Loucy (cell line): ENCODE measurements around the gene CDHR2.

Experiments
- H2AFZ ChIP-seq: fragments of 200-600 bp; sonication (generic); 2 replicates; pipeline ENCODE4 v1.6.0; 2016; ENCODE audit warnings: antibody characterized with exemption, mild to moderate bottlenecking, low read length, moderate library complexity
- H3F3A ChIP-seq: fragments of 200-600 bp; 2 replicates; pipeline ENCODE4 v1.6.0; 2016; ENCODE audit warnings: antibody characterized with exemption, low read depth, mild to moderate bottlenecking
- H3K27me3 ChIP-seq: fragments of 200-600 bp; sonication (generic); 2 replicates; pipeline ENCODE4 v1.6.1; 2014; ENCODE audit warnings: low read length, mild to moderate bottlenecking; ENCODE audit not compliant: insufficient read depth, poor library complexity, severe bottlenecking
- H3K36me3 ChIP-seq: fragments of 200-600 bp; sonication (generic); 2 replicates; pipeline ENCODE4 v1.6.1; 2016; ENCODE audit warnings: low read length; ENCODE audit not compliant: insufficient read depth
- H3K4me1 ChIP-seq: fragments of 200-600 bp; sonication (generic); 2 replicates; pipeline ENCODE4 v1.5.1; 2014; ENCODE audit warnings: low read length, mild to moderate bottlenecking; ENCODE audit not compliant: insufficient read depth, poor library complexity, severe bottlenecking
- H3K4me2 ChIP-seq: fragments of 200-600 bp; sonication (generic); 2 replicates; pipeline ENCODE4 v1.6.0; 2014; ENCODE audit warnings: antibody characterized with exemption, low read length, low read depth, mild to moderate bottlenecking; ENCODE audit not compliant: poor library complexity, severe bottlenecking
- H3K4me3 ChIP-seq: fragments of 200-600 bp; sonication (generic); 2 replicates; pipeline ENCODE4 v1.5.1; 2014; ENCODE audit warnings: low read length, mild to moderate bottlenecking, mixed read lengths; ENCODE audit not compliant: poor library complexity, severe bottlenecking
- H3K79me2 ChIP-seq: fragments of 200-600 bp; sonication (generic); 2 replicates; pipeline ENCODE4 v1.6.1; 2014; ENCODE audit warnings: low read length; ENCODE audit not compliant: insufficient read depth
- H3K9ac ChIP-seq: fragments of 200-600 bp; sonication (generic); 2 replicates; pipeline ENCODE4 v1.6.0; 2014; ENCODE audit warnings: mild to moderate bottlenecking, low read depth, low read length, moderate library complexity; ENCODE audit not compliant: poor library complexity, severe bottlenecking
- H3K9me2 ChIP-seq: fragments of 200-600 bp; sonication (generic); replicated peaks from 2 replicates; pipeline ENCODE4 v1.6.1; 2016; ENCODE audit warnings: low read depth, low read length, mixed read lengths
- H3K9me3 ChIP-seq: fragments of 200-600 bp; sonication (generic); 2 replicates; pipeline ENCODE4 v1.6.1; 2014; ENCODE audit warnings: mild to moderate bottlenecking, antibody characterized with exemption, low read length, low read depth; ENCODE audit not compliant: insufficient read depth
- H4K20me1 ChIP-seq: fragments of 200-600 bp; sonication (generic); 2 replicates; pipeline ENCODE4 v1.6.0; 2014; ENCODE audit warnings: antibody characterized with exemption, low read length, mild to moderate bottlenecking; ENCODE audit not compliant: insufficient read depth, poor library complexity, severe bottlenecking
- EZH2phosphoT487 ChIP-seq: fragments of 200-600 bp; IDR thresholded peaks from 2 replicates; pipeline ENCODE4 v1.6.1; 2018; ENCODE audit warnings: antibody characterized with exemption, mild to moderate bottlenecking, moderate library complexity, borderline replicate concordance
- TF ChIP-seq, protein P1 (sequence below): fragments of 200-600 bp; sonication (generic); conservative IDR thresholded peaks from 2 replicates; pipeline ENCODE4 v1.5.1; 2014; ENCODE audit warnings: mild to moderate bottlenecking, antibody characterized with exemption, low read length

Gene CDHR2

DNA sequence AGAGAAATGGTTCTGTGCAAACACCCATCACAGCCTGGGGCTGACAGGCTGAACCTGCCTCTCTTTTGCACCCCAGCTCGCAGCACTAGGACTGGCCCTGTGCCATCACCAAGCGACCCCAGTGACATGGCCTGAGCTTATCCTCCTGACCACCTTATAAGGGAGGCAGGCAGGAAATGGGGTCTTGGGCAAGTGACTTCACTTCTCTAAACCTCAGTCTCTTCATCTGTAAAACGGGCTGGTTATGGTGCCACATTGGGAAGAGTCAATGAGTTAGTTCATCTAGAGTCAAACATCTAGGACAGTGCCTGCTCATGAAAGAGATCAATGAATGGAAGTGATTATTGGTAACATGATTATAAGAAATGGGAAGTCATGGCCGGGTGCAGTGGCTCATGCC, 75.0 kb downstream of the CDHR2 start:
- no peak for TF ChIP-seq EZH2phosphoT487
- TF ChIP-seq, protein P1, sequence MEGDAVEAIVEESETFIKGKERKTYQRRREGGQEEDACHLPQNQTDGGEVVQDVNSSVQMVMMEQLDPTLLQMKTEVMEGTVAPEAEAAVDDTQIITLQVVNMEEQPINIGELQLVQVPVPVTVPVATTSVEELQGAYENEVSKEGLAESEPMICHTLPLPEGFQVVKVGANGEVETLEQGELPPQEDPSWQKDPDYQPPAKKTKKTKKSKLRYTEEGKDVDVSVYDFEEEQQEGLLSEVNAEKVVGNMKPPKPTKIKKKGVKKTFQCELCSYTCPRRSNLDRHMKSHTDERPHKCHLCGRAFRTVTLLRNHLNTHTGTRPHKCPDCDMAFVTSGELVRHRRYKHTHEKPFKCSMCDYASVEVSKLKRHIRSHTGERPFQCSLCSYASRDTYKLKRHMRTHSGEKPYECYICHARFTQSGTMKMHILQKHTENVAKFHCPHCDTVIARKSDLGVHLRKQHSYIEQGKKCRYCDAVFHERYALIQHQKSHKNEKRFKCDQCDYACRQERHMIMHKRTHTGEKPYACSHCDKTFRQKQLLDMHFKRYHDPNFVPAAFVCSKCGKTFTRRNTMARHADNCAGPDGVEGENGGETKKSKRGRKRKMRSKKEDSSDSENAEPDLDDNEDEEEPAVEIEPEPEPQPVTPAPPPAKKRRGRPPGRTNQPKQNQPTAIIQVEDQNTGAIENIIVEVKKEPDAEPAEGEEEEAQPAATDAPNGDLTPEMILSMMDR: no peak
- Histone ChIP-seq H3K36me3 (no peaks in the 10 kb centered on the region), H3K79me2 (no peaks in the 10 kb centered on the region), H3K4me3 (no peak overlapping the region), H2AFZ (no peak overlapping the region), H3K9me2 (no peaks in the 10 kb centered on the region), H4K20me1 (no peaks in the 10 kb centered on the region), H3K9me3 (no peaks in the 10 kb centered on the region), H3K9ac (no peak overlapping the region), H3F3A (no peaks in the 10 kb centered on the region), H3K4me1 (no peaks in the 10 kb centered on the region), H3K27me3 (no peaks in the 10 kb centered on the region), H3K4me2 (no peak overlapping the region)

DNA sequence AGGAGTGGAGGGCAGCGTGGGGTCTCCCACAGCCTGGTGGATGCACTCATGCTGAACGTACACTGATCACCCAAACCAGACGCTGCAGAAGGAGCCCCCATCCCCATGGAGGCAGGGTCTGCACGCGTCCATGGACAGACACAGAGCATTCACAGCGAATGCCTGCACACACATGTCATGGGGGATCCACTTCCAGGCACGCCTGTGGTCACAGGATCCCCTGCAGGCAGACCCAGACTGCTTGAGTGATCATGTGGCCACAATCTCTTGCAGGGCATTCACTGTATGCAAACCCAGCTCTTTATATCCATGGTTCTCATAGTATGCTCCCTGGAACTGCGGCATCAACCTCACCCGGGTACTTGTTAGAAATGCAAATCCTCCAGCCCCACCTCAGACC, 75.8 kb downstream of the CDHR2 start:
- Histone ChIP-seq H2AFZ (no peak overlapping the region), H3K4me2 (no peak overlapping the region), H3F3A (no peaks in the 10 kb centered on the region), H3K4me3 (no peak overlapping the region), H3K9me3 (no peaks in the 10 kb centered on the region), H3K79me2 (no peaks in the 10 kb centered on the region), H4K20me1 (no peaks in the 10 kb centered on the region), H3K9me2 (no peaks in the 10 kb centered on the region), H3K36me3 (no peaks in the 10 kb centered on the region), H3K27me3 (no peaks in the 10 kb centered on the region), H3K4me1 (no peaks in the 10 kb centered on the region), H3K9ac (no peak overlapping the region)
- TF ChIP-seq EZH2phosphoT487: no peak
- TF ChIP-seq, protein P1: no peak

DNA sequence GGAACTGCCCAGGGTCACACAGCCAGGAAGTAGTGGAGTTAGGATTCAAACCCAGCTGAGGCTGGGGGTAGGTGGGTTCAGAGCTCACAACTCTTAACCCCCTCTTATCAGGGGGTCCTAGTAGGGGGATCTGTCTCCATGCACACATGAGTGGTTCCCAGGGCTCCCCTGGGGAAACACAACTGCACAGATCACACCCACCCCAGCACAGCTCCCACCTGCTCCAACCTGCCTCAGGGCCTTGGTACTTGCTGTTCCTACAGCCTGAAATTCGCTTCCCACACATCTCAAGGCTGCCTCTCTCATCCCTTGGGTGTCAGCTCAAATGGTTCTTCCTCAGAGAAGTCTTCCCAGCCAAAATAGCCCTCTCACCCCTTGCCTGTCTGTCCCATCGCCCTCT, 76.4 kb downstream of the CDHR2 start:
- no peaks in the 10 kb centered on the region for H3K79me2 ChIP-seq
- H3K27me3 ChIP-seq: no peaks in the 10 kb centered on the region
- no peak overlapping the region for H3K4me3 ChIP-seq
- no peaks in the 10 kb centered on the region for H3K4me1 ChIP-seq
- no peak for TF ChIP-seq EZH2phosphoT487
- TF ChIP-seq, protein P1: no peak
- no peak overlapping the region for H3K9ac ChIP-seq
- H3K36me3 ChIP-seq: no peaks in the 10 kb centered on the region
- H3K4me2 ChIP-seq: no peak overlapping the region
- no peaks in the 10 kb centered on the region for H3K9me2 ChIP-seq
- H4K20me1 ChIP-seq: no peaks in the 10 kb centered on the region
- H2AFZ ChIP-seq: no peak overlapping the region
- no peaks in the 10 kb centered on the region for H3F3A ChIP-seq
- no peaks in the 10 kb centered on the region for H3K9me3 ChIP-seq
